ENCODE results near the gene HEG1.

The HEG1 gene

DNA sequence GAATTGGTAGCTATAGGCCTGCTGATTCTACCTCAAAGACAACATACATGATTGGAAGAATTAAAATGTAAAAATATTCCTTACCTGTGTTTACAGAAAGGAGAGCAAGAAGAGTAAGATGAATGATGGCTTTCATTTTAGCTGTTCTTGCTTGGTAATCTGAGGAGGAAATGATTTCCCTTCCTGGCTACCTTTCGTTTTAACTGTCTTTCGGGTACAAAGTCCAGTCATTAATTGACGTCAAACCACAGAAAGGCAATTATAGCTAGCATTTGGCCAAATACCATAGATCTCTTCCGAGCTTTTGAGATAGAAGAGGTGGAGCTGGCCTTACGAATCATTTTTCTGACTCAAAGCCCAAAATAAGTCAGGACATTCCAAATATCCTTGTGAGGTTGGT is 121.2 kb downstream of the HEG1 start, which contains the start of gene MUC13:
Gene MUC13, minus strand, starts transcription at position 175 of the 400 bp plus-strand sequence. Its CDS starts 39 bp downstream, at position 136.
- Mint-ChIP-seq H3K36me3 (ENCODE audit: low read depth) (no peaks in the 10 kb centered on the region), H3K4me1 (ENCODE audit: low read depth) (no peaks in the 10 kb centered on the region), H3K27me3 (ENCODE audit: low read depth) (peaks cover 56% of the 10 kb centered on the region), H3K9me3 (no peaks in the 10 kb centered on the region), H3K27ac (no peak within 1 kb of the TSS), H3K4me3 (no peak within 1 kb of the TSS)

GRCh38 chr3:124928333-124929202 is 127.2 kb downstream of the HEG1 start:
- Mint-ChIP-seq H3K4me3 (no peak overlapping the region), H3K27ac (no peak overlapping the region), H3K36me3 (ENCODE audit: low read depth) (no peaks in the 10 kb centered on the region), H3K4me1 (ENCODE audit: low read depth) (peaks cover 3% of the 10 kb centered on the region), H3K27me3 (ENCODE audit: low read depth) (peaks cover 67% of the 10 kb centered on the region), H3K9me3 (no peaks in the 10 kb centered on the region)

DNA sequence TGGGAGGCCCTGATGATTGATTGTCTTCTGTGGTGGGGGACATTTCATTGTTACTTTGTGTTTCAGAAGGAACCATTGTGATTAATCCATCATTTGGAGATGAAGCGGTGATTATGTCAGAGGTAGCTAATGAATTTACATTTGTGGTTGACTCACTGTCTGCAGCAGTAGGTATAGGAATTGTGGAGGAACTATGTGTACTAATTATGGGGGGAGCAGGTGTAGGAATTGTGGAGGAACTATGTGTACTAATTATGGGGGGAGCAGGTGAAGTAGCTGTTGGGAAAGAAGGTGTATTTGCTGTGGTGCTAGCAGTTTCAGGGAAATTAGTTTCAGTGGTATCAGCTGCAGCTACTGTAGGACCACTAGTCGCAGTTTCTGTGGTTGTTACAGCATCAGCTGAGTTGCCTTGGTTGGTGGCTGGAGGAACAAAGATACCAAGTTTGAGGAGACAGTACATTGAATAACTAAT is 128.2 kb downstream of the HEG1 start:
- H3K4me1 Mint-ChIP-seq (ENCODE audit: low read depth): peaks cover 3% of the 10 kb centered on the region
- peaks cover 67% of the 10 kb centered on the region for H3K27me3 Mint-ChIP-seq (ENCODE audit: low read depth)
- no peak overlapping the region for H3K4me3 Mint-ChIP-seq
- H3K36me3 Mint-ChIP-seq (ENCODE audit: low read depth): no peaks in the 10 kb centered on the region
- H3K9me3 Mint-ChIP-seq: no peaks in the 10 kb centered on the region
- no peak overlapping the region for H3K27ac Mint-ChIP-seq

- no peaks in the 10 kb centered on the region for H3K9me3 Mint-ChIP-seq
- no peak overlapping the region for H3K4me3 Mint-ChIP-seq
- H3K4me1 Mint-ChIP-seq (ENCODE audit: low read depth): peaks cover 3% of the 10 kb centered on the region
- no peaks in the 10 kb centered on the region for H3K36me3 Mint-ChIP-seq (ENCODE audit: low read depth)
- H3K27ac Mint-ChIP-seq: no peak overlapping the region
- peaks cover 66% of the 10 kb centered on the region for H3K27me3 Mint-ChIP-seq (ENCODE audit: low read depth)
Observed at GRCh38 chr3:124926426-124927101, 129.2 kb downstream of the HEG1 start.

- peaks cover 63% of the 10 kb centered on the region for H3K27me3 Mint-ChIP-seq (ENCODE audit: low read depth)
- H3K4me1 Mint-ChIP-seq (ENCODE audit: low read depth): peaks cover 3% of the 10 kb centered on the region
- H3K27ac Mint-ChIP-seq: no peak overlapping the region
- H3K36me3 Mint-ChIP-seq (ENCODE audit: low read depth): no peaks in the 10 kb centered on the region
- H3K9me3 Mint-ChIP-seq: no peaks in the 10 kb centered on the region
- no peak overlapping the region for H3K4me3 Mint-ChIP-seq
Observed at GRCh38 chr3:124924741-124925140, 131.1 kb downstream of the HEG1 start.

- H3K27me3 Mint-ChIP-seq (ENCODE audit: low read depth): peaks cover 62% of the 10 kb centered on the region
Observed at GRCh38 chr3:124923833-124924232, 132.0 kb downstream of the HEG1 start.

DNA sequence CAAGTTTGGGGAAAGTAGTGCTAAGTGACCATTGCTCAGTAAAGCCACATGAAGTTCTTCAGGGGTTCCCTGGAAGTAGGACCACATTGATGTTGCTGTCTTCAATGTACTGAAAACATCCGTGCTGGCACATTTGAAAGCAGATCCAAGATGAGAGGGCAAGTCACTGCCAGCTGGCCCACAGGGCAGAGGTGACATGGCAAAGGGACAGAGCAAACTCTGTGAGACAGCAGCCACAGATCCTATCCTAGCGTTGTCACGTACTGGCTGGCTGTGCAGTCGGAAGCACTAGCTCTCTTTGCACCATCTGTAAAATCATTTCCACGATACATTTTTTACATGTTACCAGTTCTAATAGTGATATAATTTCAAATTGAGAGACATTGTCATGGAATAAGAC is 135.1 kb downstream of the HEG1 start:
- Mint-ChIP-seq H3K4me3 (no peak overlapping the region), H3K9me3 (no peaks in the 10 kb centered on the region), H3K27me3 (ENCODE audit: low read depth) (peaks cover 53% of the 10 kb centered on the region), H3K36me3 (ENCODE audit: low read depth) (no peaks in the 10 kb centered on the region), H3K4me1 (ENCODE audit: low read depth) (no peaks in the 10 kb centered on the region), H3K27ac (no peak overlapping the region)

More at GRCh38 chr3:124923833-124924232, 132.0 kb downstream of the HEG1 start:
- no peaks in the 10 kb centered on the region for H3K9me3 Mint-ChIP-seq
- H3K4me3 Mint-ChIP-seq: no peak overlapping the region
- no peaks in the 10 kb centered on the region for H3K36me3 Mint-ChIP-seq (ENCODE audit: low read depth)
- H3K4me1 Mint-ChIP-seq (ENCODE audit: low read depth): peaks cover 3% of the 10 kb centered on the region
- no peak overlapping the region for H3K27ac Mint-ChIP-seq

DNA sequence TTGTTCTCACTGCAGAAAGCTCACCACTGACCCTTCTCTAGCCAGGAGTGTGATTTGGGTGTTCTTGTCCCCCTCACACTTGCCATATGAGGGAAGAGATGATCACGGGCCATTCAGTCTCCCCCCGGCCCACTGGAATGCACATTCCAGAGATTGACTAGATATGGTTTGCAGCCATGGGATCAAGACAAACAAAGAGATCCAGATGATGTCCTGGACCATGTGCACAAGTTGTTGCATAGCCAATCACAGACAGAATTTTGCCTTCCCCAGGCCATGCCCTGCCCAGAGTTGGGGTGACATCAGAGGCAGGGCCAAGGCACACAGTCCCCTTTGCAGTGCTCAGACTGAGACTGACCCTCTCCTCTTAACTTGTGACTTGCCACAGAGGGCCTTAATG is 136.0 kb downstream of the HEG1 start:
- Mint-ChIP-seq H3K36me3 (ENCODE audit: low read depth) (no peaks in the 10 kb centered on the region), H3K27ac (no peak overlapping the region), H3K4me1 (ENCODE audit: low read depth) (no peaks in the 10 kb centered on the region), H3K27me3 (ENCODE audit: low read depth) (peaks cover 46% of the 10 kb centered on the region), H3K9me3 (no peaks in the 10 kb centered on the region), H3K4me3 (no peak overlapping the region)

GRCh38 chr3:124918524-124918923 is 137.3 kb downstream of the HEG1 start:
- Mint-ChIP-seq H3K9me3 (no peaks in the 10 kb centered on the region), H3K4me3 (no peak overlapping the region), H3K4me1 (ENCODE audit: low read depth) (no peaks in the 10 kb centered on the region), H3K36me3 (ENCODE audit: low read depth) (no peaks in the 10 kb centered on the region), H3K27ac (no peak overlapping the region), H3K27me3 (ENCODE audit: low read depth) (peaks cover 37% of the 10 kb centered on the region)

DNA sequence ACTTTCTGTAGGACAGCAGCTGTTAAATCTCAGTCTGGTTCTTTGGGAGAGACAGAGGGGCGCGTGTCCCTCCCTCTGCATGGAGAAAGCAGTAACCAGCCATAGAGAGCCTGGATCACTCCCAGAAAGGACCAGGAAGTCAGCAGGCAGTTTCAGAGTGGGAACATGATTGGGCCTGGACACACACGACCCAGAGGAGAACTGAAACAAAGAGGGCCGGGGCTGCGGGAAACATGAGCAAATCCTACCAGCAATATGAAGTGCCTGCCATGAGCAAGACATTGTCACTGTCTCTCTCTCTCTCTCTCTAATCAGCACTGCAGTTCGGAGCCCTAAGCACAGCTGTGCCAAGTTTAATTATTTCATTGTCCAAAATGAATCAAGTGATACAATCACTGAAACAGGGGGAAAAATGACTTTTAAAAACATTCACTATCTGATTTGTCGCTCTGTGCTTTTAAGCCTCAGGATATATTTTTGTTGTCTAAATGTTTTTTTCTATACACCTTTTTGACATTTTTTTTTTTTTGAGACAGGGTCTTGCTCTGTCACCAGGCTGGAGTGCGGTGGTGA is 138.9 kb downstream of the HEG1 start:
- Mint-ChIP-seq H3K27me3 (ENCODE audit: low read depth) (peaks cover 27% of the 10 kb centered on the region), H3K4me3 (no peak overlapping the region), H3K27ac (no peak overlapping the region), H3K36me3 (ENCODE audit: low read depth) (no peaks in the 10 kb centered on the region), H3K9me3 (no peaks in the 10 kb centered on the region), H3K4me1 (ENCODE audit: low read depth) (no peaks in the 10 kb centered on the region)
